Measurements from ENCODE around the gene ZNF839.
A peak's percentile ranks its signal among the peaks of the same experiment; 100 is the strongest.

The ZNF839 gene

GRCh38 chr14:102359341-102359740, 39.8 kb downstream of the ZNF839 start:
- no peak for DNase-seq (ENCODE audit: low spot score)
- TF ChIP-seq, protein P1, sequence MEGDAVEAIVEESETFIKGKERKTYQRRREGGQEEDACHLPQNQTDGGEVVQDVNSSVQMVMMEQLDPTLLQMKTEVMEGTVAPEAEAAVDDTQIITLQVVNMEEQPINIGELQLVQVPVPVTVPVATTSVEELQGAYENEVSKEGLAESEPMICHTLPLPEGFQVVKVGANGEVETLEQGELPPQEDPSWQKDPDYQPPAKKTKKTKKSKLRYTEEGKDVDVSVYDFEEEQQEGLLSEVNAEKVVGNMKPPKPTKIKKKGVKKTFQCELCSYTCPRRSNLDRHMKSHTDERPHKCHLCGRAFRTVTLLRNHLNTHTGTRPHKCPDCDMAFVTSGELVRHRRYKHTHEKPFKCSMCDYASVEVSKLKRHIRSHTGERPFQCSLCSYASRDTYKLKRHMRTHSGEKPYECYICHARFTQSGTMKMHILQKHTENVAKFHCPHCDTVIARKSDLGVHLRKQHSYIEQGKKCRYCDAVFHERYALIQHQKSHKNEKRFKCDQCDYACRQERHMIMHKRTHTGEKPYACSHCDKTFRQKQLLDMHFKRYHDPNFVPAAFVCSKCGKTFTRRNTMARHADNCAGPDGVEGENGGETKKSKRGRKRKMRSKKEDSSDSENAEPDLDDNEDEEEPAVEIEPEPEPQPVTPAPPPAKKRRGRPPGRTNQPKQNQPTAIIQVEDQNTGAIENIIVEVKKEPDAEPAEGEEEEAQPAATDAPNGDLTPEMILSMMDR (IDR thresholded peaks at IDR 0.05; ENCODE audit: extremely low read depth, missing control alignments) = no peak

- no peak for DNase-seq (ENCODE audit: low spot score)
- TF ChIP-seq, protein P1 (IDR thresholded peaks at IDR 0.05; ENCODE audit: extremely low read depth, missing control alignments) = no peak
Observed at GRCh38 chr14:102360388-102360787, 40.8 kb downstream of the ZNF839 start.

GRCh38 chr14:102362084-102362483, 42.5 kb downstream of the ZNF839 start:
- peak; percentile 63 for DNase-seq (ENCODE audit: low spot score)
- TF ChIP-seq, protein P1 (IDR thresholded peaks at IDR 0.05; ENCODE audit: extremely low read depth, missing control alignments) = no peak

- DNase-seq (ENCODE audit: low spot score) = peak; percentile 96
- TF ChIP-seq, protein P1 (IDR thresholded peaks at IDR 0.05; ENCODE audit: extremely low read depth, missing control alignments) = no peak
Observed at GRCh38 chr14:102362545-102363181, 43.1 kb downstream of the ZNF839 start, which contains the start of the genes CINP and TECPR2. Gene CINP, minus strand, starts transcription at chr14:102362890. Its CDS starts 39 bp downstream, at chr14:102362851. Gene TECPR2, plus strand, starts transcription at chr14:102362941. Its CDS starts 13,781 bp downstream, at chr14:102376722.

DNA sequence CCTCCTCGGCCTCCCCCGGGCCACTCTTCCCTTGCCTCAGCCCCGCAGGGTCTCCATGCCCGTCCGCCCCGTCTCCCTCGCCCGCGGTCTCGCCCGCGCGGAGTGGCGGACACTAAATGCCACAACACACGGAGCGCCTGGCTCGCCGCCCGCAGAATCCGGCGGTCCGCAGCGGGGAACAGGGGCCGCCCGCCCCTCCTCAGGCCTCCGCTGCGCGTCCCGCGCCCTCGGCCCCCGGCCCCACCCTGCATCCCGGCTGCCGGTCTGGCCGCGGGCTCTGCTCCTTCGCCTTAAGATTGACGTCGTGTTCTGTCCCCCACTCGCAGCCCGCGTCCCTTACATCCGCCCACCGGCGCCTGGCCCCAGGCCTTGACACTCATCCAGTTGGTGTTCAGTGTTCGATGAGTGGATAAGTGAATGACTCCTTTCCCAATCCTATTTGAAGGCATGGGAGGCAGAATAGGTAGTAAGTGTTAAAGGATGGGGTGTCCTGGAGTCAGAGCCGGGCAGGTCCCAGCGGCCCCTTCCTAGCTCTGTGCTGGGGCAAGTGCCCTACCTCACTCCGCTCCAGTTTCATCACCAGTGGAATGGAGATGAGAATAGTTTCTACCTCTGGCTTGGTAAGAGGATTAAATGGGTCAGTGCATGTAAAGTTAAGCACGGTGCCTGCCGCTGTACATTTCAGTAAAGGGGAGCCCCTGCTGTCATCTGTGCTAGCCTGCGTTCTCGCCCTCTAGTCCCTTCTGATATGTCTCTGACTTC, 43.8 kb downstream of the ZNF839 start:
- TF ChIP-seq, protein P1 (IDR thresholded peaks at IDR 0.05; ENCODE audit: extremely low read depth, missing control alignments) = no peak
- no peak for DNase-seq (ENCODE audit: low spot score)

GRCh38 chr14:102370305-102370809, 50.8 kb downstream of the ZNF839 start:
- no peak for DNase-seq (ENCODE audit: low spot score)
- TF ChIP-seq, protein P1 (IDR thresholded peaks at IDR 0.05; ENCODE audit: extremely low read depth, missing control alignments) = no peak

DNA sequence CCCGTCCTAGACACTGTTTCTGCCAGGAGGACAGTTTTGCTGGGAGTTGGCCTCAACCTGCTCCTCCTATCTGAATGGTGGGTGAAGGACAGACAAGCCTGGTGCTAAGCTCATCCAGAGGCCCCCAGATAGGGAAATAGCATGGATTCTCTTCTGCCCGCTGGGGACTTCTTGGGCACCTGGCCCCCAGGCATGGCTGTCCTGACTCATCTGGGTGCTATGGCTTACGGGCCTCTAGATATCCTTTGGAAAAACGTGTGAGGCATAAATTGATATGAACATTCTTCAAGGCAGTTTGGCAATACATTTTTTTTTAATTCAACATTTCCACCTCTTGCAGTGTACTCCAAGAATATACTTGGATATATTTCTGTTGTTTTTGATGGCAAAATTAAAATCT, 51.8 kb downstream of the ZNF839 start:
- DNase-seq (ENCODE audit: low spot score) = no peak
- TF ChIP-seq, protein P1 (IDR thresholded peaks at IDR 0.05; ENCODE audit: extremely low read depth, missing control alignments) = no peak
